ENCODE data around the gene PADI4.

PADI4 gene

GRCh38 chr1:17363771-17364170 lies 55.8 kb downstream of the PADI4 start:
- Mint-ChIP-seq H3K4me1 (no peaks in the 10 kb centered on the region), H3K27ac (no peak overlapping the region), H3K4me3 (no peak overlapping the region), H3K27me3 (peaks cover 15% of the 10 kb centered on the region), H3K9me3 (no peaks in the 10 kb centered on the region)
- ATAC-seq (no peak), DNase-seq (no peak)

GRCh38 chr1:17365293-17365692 lies 57.3 kb downstream of the PADI4 start:
- Mint-ChIP-seq H3K27me3 (peaks cover 15% of the 10 kb centered on the region), H3K4me3 (no peak overlapping the region), H3K27ac (no peak overlapping the region), H3K4me1 (no peaks in the 10 kb centered on the region), H3K9me3 (no peaks in the 10 kb centered on the region)
- no peak for DNase-seq
- ATAC-seq: no peak

GRCh38 chr1:17369466-17369865 lies 61.5 kb downstream of the PADI4 start:
- ATAC-seq (no peak), DNase-seq (no peak)
- H3K4me3 Mint-ChIP-seq: no peak overlapping the region
- H3K27ac Mint-ChIP-seq: no peak overlapping the region
- no peaks in the 10 kb centered on the region for H3K4me1 Mint-ChIP-seq
- H3K9me3 Mint-ChIP-seq: no peaks in the 10 kb centered on the region
- peaks cover 15% of the 10 kb centered on the region for H3K27me3 Mint-ChIP-seq

GRCh38 chr1:17370618-17371017 lies 62.6 kb downstream of the PADI4 start:
- H3K27ac Mint-ChIP-seq: no peak overlapping the region
- H3K4me1 Mint-ChIP-seq: no peaks in the 10 kb centered on the region
- DNase-seq (no peak), ATAC-seq (peak; percentile 69)
- H3K27me3 Mint-ChIP-seq: peaks cover 11% of the 10 kb centered on the region
- H3K9me3 Mint-ChIP-seq: no peaks in the 10 kb centered on the region
- no peak overlapping the region for H3K4me3 Mint-ChIP-seq

GRCh38 chr1:17371896-17372295 lies 63.9 kb downstream of the PADI4 start, which contains the start of gene PADI6:
Gene PADI6, plus strand, starts transcription at chr1:17372196. Its CDS starts 50 bp downstream, at chr1:17372246.
- H3K27me3 Mint-ChIP-seq: no peaks in the 10 kb centered on the region
- peak within 1 kb of the TSS in 1 of 2 donors; percentile 71 for H3K27ac Mint-ChIP-seq
- H3K9me3 Mint-ChIP-seq: no peaks in the 10 kb centered on the region
- DNase-seq (no peak), ATAC-seq (no peak)
- H3K4me3 Mint-ChIP-seq: no peak within 1 kb of the TSS
- H3K4me1 Mint-ChIP-seq: no peaks in the 10 kb centered on the region

GRCh38 chr1:17372955-17373354 lies 65.0 kb downstream of the PADI4 start:
- ATAC-seq (no peak), DNase-seq (no peak)
- Mint-ChIP-seq H3K4me1 (no peaks in the 10 kb centered on the region), H3K9me3 (no peaks in the 10 kb centered on the region), H3K27ac (no peak overlapping the region), H3K4me3 (no peak overlapping the region), H3K27me3 (peaks cover 10% of the 10 kb centered on the region)

- peaks cover 16% of the 10 kb centered on the region for H3K27me3 Mint-ChIP-seq
- H3K4me1 Mint-ChIP-seq: no peaks in the 10 kb centered on the region
- no peak overlapping the region for H3K27ac Mint-ChIP-seq
- H3K9me3 Mint-ChIP-seq: no peaks in the 10 kb centered on the region
- ATAC-seq (no peak), DNase-seq (no peak)
- H3K4me3 Mint-ChIP-seq: no peak overlapping the region
Observed at GRCh38 chr1:17375651-17376050, 67.7 kb downstream of the PADI4 start.

- H3K27ac Mint-ChIP-seq: peak overlapping the region in 1 of 2 donors; percentile 74
- H3K4me1 Mint-ChIP-seq: no peaks in the 10 kb centered on the region
- ATAC-seq (no peak), DNase-seq (no peak)
- H3K27me3 Mint-ChIP-seq: peaks cover 16% of the 10 kb centered on the region
- H3K9me3 Mint-ChIP-seq: no peaks in the 10 kb centered on the region
- H3K4me3 Mint-ChIP-seq: no peak overlapping the region
Observed at GRCh38 chr1:17377325-17377953, 69.4 kb downstream of the PADI4 start.

GRCh38 chr1:17381161-17381560 lies 73.2 kb downstream of the PADI4 start:
- Mint-ChIP-seq H3K27ac (no peak overlapping the region), H3K4me3 (no peak overlapping the region), H3K9me3 (no peaks in the 10 kb centered on the region), H3K4me1 (no peaks in the 10 kb centered on the region), H3K27me3 (peaks cover 16% of the 10 kb centered on the region)
- DNase-seq: no peak
- no peak for ATAC-seq

GRCh38 chr1:17392199-17392740 lies 84.3 kb downstream of the PADI4 start:
- Mint-ChIP-seq H3K4me3 (no peak overlapping the region), H3K27me3 (no peaks in the 10 kb centered on the region), H3K4me1 (no peaks in the 10 kb centered on the region), H3K9me3 (no peaks in the 10 kb centered on the region), H3K27ac (no peak overlapping the region)
- DNase-seq (no peak), ATAC-seq (no peak)

GRCh38 chr1:17393230-17393629 lies 85.2 kb downstream of the PADI4 start:
- Mint-ChIP-seq H3K9me3 (no peaks in the 10 kb centered on the region), H3K27ac (no peak overlapping the region), H3K27me3 (no peaks in the 10 kb centered on the region), H3K4me3 (no peak overlapping the region), H3K4me1 (no peaks in the 10 kb centered on the region)
- DNase-seq: no peak
- ATAC-seq: no peak

GRCh38 chr1:17397910-17398695 lies 90.1 kb downstream of the PADI4 start:
- no peaks in the 10 kb centered on the region for H3K27me3 Mint-ChIP-seq
- no peak for ATAC-seq
- H3K9me3 Mint-ChIP-seq: no peaks in the 10 kb centered on the region
- no peaks in the 10 kb centered on the region for H3K4me1 Mint-ChIP-seq
- H3K4me3 Mint-ChIP-seq: no peak overlapping the region
- no peak overlapping the region for H3K27ac Mint-ChIP-seq
- DNase-seq: no peak

GRCh38 chr1:17400725-17401341 lies 92.8 kb downstream of the PADI4 start:
- Mint-ChIP-seq H3K27ac (no peak overlapping the region), H3K4me1 (peaks cover 7% of the 10 kb centered on the region), H3K27me3 (no peaks in the 10 kb centered on the region), H3K9me3 (no peaks in the 10 kb centered on the region), H3K4me3 (no peak overlapping the region)
- no peak for ATAC-seq
- no peak for DNase-seq

GRCh38 chr1:17401841-17402240 lies 93.8 kb downstream of the PADI4 start:
- Mint-ChIP-seq H3K4me3 (no peak overlapping the region), H3K4me1 (peaks cover 7% of the 10 kb centered on the region), H3K27ac (no peak overlapping the region), H3K9me3 (no peaks in the 10 kb centered on the region), H3K27me3 (no peaks in the 10 kb centered on the region)
- ATAC-seq (no peak), DNase-seq (no peak)

- H3K9me3 Mint-ChIP-seq: no peaks in the 10 kb centered on the region
- H3K4me3 Mint-ChIP-seq: no peak overlapping the region
- H3K27me3 Mint-ChIP-seq: no peaks in the 10 kb centered on the region
- DNase-seq (no peak), ATAC-seq (no peak)
- peak overlapping the region in 1 of 2 donors; percentile 45 for H3K27ac Mint-ChIP-seq
- H3K4me1 Mint-ChIP-seq: peaks cover 7% of the 10 kb centered on the region
Observed at GRCh38 chr1:17403081-17403480, 95.1 kb downstream of the PADI4 start.

All from stimulated activated naive CD8-positive, alpha-beta T cell treated with anti-CD3 and anti-CD28 coated beads, Interleukin-15, amount 100 ng/mL, for 72 hours (primary cell).